ENCODE measurements around the gene ZNF274. TPM values are rescaled to one million over a fixed set of nuclear protein-coding genes. Genes with fewer than 3 reads are reported as not detected.
"Not testable (repeated sequence)": the region's sequence is repeated elsewhere in the genome, so short reads cannot be mapped to it uniquely, and the experiment has no call there.

Gene ZNF274
- total and polyA plus RNA-seq, 2 experiments from 2014 or later: 19.9 to 31.2 TPM

- not testable (repeated sequence) for H3K4me3 Mint-ChIP-seq; H3K9me2 ChIP-seq (ENCODE audit: insufficient read depth); DNase-seq (ENCODE audit: low spot score); H4K20me1 ChIP-seq (replicated peaks; ENCODE audit: insufficient read depth); H3K4me3 ChIP-seq; H3K4me1 Mint-ChIP-seq; H3K27ac Mint-ChIP-seq; H3K79me2 ChIP-seq (replicated peaks; ENCODE audit: insufficient read depth); ATAC-seq; H2AFZ ChIP-seq; H3K4me1 ChIP-seq (ENCODE audit: insufficient read depth); H3K27ac ChIP-seq (ENCODE audit: low read depth); H3K27me3 ChIP-seq (ENCODE audit: insufficient read depth); H3K4me2 ChIP-seq
- H3K27me3 Mint-ChIP-seq (ENCODE audit: insufficient read depth, low read depth, poor library complexity): peaks cover 52% of the 10 kb centered on the region
- H3K9me3 Mint-ChIP-seq: peaks cover 100% of the 10 kb centered on the region
- peaks cover 100% of the 10 kb centered on the region for H3K36me3 Mint-ChIP-seq (ENCODE audit: low read depth)
- Histone ChIP-seq H3F3A (replicated peaks; ENCODE audit: low read depth) (peaks cover 40% of the 10 kb centered on the region), H3K36me3 (ENCODE audit: insufficient read depth) (peaks cover 95% of the 10 kb centered on the region)
Measured at GRCh38 chr19:58258259-58258658, 75.4 kb downstream of the ZNF274 start.

GRCh38 chr19:58261600-58261967 is 78.7 kb downstream of the ZNF274 start:
- Histone ChIP-seq H3F3A (replicated peaks; ENCODE audit: low read depth) (peaks cover 44% of the 10 kb centered on the region), H3K9me2 (ENCODE audit: insufficient read depth) (no peaks in the 10 kb centered on the region), H3K27ac (ENCODE audit: low read depth) (no peak overlapping the region), H3K4me3 (peak overlapping the region; percentile 28; the same call in 1 of the 2 replicates), H3K36me3 (ENCODE audit: insufficient read depth) (peaks cover 86% of the 10 kb centered on the region), H2AFZ (no peak overlapping the region), H4K20me1 (replicated peaks; ENCODE audit: insufficient read depth) (no peaks in the 10 kb centered on the region), H3K4me1 (ENCODE audit: insufficient read depth) (no peaks in the 10 kb centered on the region), H3K79me2 (replicated peaks; ENCODE audit: insufficient read depth) (no peaks in the 10 kb centered on the region; the same call in 1 of the 2 replicates), H3K27me3 (ENCODE audit: insufficient read depth) (0 out of 2 replicates have a peak, but pooled peaks cover 3% of the 10 kb centered on the region), H3K4me2 (no peak overlapping the region)
- no peak overlapping the region for H3K27ac Mint-ChIP-seq
- ATAC-seq: no peak
- H3K36me3 Mint-ChIP-seq (ENCODE audit: low read depth): peaks cover 100% of the 10 kb centered on the region
- H3K9me3 Mint-ChIP-seq: peaks cover 100% of the 10 kb centered on the region
- no peaks in the 10 kb centered on the region for H3K4me1 Mint-ChIP-seq
- no peak overlapping the region for H3K4me3 Mint-ChIP-seq
- H3K27me3 Mint-ChIP-seq (ENCODE audit: insufficient read depth, low read depth, poor library complexity): peaks cover 72% of the 10 kb centered on the region
- no peak for DNase-seq (ENCODE audit: low spot score)
- TF ChIP-seq NANOG (IDR thresholded peaks at IDR 0.05; ENCODE audit: borderline replicate concordance) (no peak), JUNB (IDR thresholded peaks at IDR 0.05; ENCODE audit: unreplicated experiment) (no peak), ZNF114 (CRISPR knock-in tag; IDR thresholded peaks at IDR 0.05) (no peak), CTCF (conservative IDR thresholded peaks at IDR 0.05; ENCODE audit: low read depth in 2 of 2) (no peak), ZNF462 (CRISPR knock-in tag; IDR thresholded peaks at IDR 0.05) (no peak), ZNF331 (CRISPR knock-in tag; IDR thresholded peaks at IDR 0.05; ENCODE audit: low read depth) (no peak), EZH2phosphoT487 (IDR thresholded peaks at IDR 0.05; ENCODE audit: unreplicated experiment) (no peak), REST (IDR thresholded peaks at IDR 0.05; ENCODE audit: unreplicated experiment) (no peak), STAT1 (IDR thresholded peaks at IDR 0.05; ENCODE audit: unreplicated experiment) (no peak), CREB1 (CRISPR knock-in tag; IDR thresholded peaks at IDR 0.05; ENCODE audit: low read depth) (no peak)
